PC-3 (cell line): ENCODE results near the gene PCYT2. TPM values are rescaled to one million over a fixed set of nuclear protein-coding genes. Genes with fewer than 3 reads are reported as not detected.
A peak's percentile ranks its signal among the peaks of the same experiment; 100 is the strongest.

ENCODE experiments used
- ATAC-seq: fragments of 200-7000 bp; cut with Tn5 transposase; 2 replicates; pipeline ENCODE4 v1.9.1; 2020; ENCODE audit warnings: mild to moderate bottlenecking, moderate library complexity
- BruUV-seq: library from RNA; stranded (reverse); fragments of 400-500 nt; replicated peaks from 2 replicates; lab custom pipeline; 2021; lab: Mats Ljungman, UMichigan
- CTCF ChIA-PET: fragments of 300-600 bp; sonication (Branson Sonifier 250); formaldehyde crosslinking; loops from one replicate; lab custom pipeline; 2022; ENCODE audit warnings: antibody characterized with exemption; lab: Charles Lee
- POLR2A ChIA-PET: fragments of 300-600 bp; sonication (Branson Sonifier 250); formaldehyde crosslinking; loops from one replicate; lab custom pipeline; 2022; ENCODE audit warnings: antibody characterized with exemption; ENCODE audit not compliant: unreplicated experiment; lab: Charles Lee
- DNase-seq: peaks from one replicate; pipeline ENCODE4 v3.0.0-alpha.2; 2015
- H2AFZ ChIP-seq: fragments of 300-600 bp; sonication (generic); 2 replicates; pipeline ENCODE4 v1.6.0; 2016; ENCODE audit warnings: antibody characterized with exemption, low read length
- H3F3A ChIP-seq: fragments of 300-600 bp; sonication (generic); one replicate; pipeline ENCODE4 v1.6.0; 2017; ENCODE audit warnings: antibody characterized with exemption, low read length, control low read depth, mild to moderate bottlenecking; ENCODE audit not compliant: unreplicated experiment
- H3K27ac ChIP-seq: fragments of 300-600 bp; sonication (generic); 2 replicates; pipeline ENCODE4 v1.5.1; 2016; ENCODE audit warnings: mild to moderate bottlenecking, low read length
- H3K27me3 ChIP-seq: fragments of 300-600 bp; sonication (generic); 2 replicates; pipeline ENCODE4 v1.6.1; 2016; ENCODE audit warnings: low read length, mixed read lengths
- H3K36me3 ChIP-seq: fragments of 300-600 bp; sonication (generic); 2 replicates; pipeline ENCODE4 v1.6.1; 2016; ENCODE audit warnings: low read depth, mixed run types, low read length, mixed read lengths
- H3K4me1 ChIP-seq: fragments of 300-600 bp; sonication (generic); 2 replicates; pipeline ENCODE4 v1.5.1; 2016; ENCODE audit warnings: low read length; ENCODE audit not compliant: insufficient read depth
- H3K4me2 ChIP-seq: fragments of 300-600 bp; sonication (generic); 2 replicates; pipeline ENCODE4 v1.6.0; 2016; ENCODE audit warnings: low read length
- H3K4me3 ChIP-seq: fragments of 300-600 bp; sonication (generic); 2 replicates; pipeline ENCODE4 v1.5.1; 2016; ENCODE audit warnings: mild to moderate bottlenecking, low read length, mixed read lengths
- H3K79me2 ChIP-seq: fragments of 300-600 bp; sonication (generic); 2 replicates; pipeline ENCODE4 v1.6.1; 2017; ENCODE audit warnings: low read length, mixed read lengths
- H3K9ac ChIP-seq: fragments of 300-600 bp; sonication (generic); 2 replicates; pipeline ENCODE4 v1.6.0; 2016; ENCODE audit warnings: mild to moderate bottlenecking, low read length
- H3K9me2 ChIP-seq: fragments of 300-600 bp; sonication (generic); replicated peaks from 2 replicates; pipeline ENCODE4 v1.6.1; 2016; ENCODE audit warnings: mixed run types, low read length, mixed read lengths
- H3K9me3 ChIP-seq: fragments of 300-600 bp; sonication (generic); 2 replicates; pipeline ENCODE4 v1.6.1; 2016; ENCODE audit warnings: low read length, mixed read lengths
- H4K20me1 ChIP-seq: fragments of 300-600 bp; sonication (generic); 2 replicates; pipeline ENCODE4 v1.6.1; 2016; ENCODE audit warnings: low read length, mixed read lengths
- EZH2 ChIP-seq: fragments of 300-600 bp; sonication (generic); IDR thresholded peaks from one replicate; pipeline ENCODE4 v1.6.1; 2017; ENCODE audit warnings: antibody characterized with exemption, mild to moderate bottlenecking, low read length; ENCODE audit not compliant: unreplicated experiment
- EZH2phosphoT487 ChIP-seq: fragments of 300-600 bp; sonication (generic); IDR thresholded peaks from 2 replicates; pipeline ENCODE4 v1.6.1; 2018; ENCODE audit warnings: mild to moderate bottlenecking, antibody characterized with exemption, low read length, borderline replicate concordance
- intact Hi-C: fragments of 100-400 bp; cut with micrococcal nuclease; formaldehyde crosslinking; loops from 2 replicates; pipeline ENCODE4 v1.9.0; 2023
- total RNA-seq: library from RNA; depleted of rRNA; stranded (reverse); fragments of >200 nt; gene quantifications from 2 replicates; pipeline ENCODE4 v1.2.3, GENCODE V29; 2014
- TF ChIP-seq, protein P1 (sequence below): fragments of 300-600 bp; sonication (generic); conservative IDR thresholded peaks from 2 replicates; pipeline ENCODE4 v1.5.1; 2017; ENCODE audit warnings: antibody characterized with exemption, low read depth, mild to moderate bottlenecking, low read length

PCYT2 gene
- total RNA-seq, 1 experiment from 2014 or later: 33.3 TPM

DNA sequence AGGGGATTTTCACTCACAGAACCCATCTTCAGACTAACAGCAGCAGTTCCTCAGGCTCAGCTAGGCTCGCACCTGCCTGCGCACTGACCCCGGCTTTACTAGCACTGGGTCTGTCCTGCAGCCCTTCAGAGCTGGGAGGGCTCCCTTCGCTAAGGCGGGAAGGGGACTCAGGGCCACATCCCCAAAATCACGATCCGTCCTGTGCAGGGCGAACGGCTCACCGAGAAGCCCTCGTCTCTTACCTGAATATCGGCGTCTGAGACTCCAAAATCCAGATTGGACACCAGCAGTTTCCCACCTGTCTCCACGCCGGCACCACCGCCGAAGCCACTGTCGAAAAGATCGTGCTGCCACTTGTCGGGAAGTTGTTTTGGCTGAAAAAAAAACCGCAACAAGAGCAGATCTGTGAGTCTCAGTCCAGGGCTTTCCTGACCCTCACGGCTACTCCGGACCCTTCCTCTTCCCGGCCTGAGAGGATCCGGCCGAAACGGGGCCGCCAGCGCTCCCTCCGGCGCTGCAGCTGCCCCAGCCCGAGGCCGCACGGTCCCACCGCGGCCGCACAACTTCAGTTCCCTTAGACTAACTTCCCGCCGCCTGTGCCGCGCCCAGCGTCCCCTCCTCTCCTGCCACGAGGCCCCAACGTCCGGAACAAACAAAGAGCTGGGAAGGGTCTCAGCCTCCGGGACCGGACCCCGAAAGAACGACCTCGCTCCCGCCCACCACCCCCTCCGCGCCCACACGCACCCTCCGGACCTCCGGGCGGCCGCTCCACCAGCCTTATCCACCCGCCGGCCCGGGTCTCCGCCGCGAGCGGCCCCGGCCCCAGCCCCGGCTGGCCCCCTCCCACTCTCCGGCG, 20.5 kb downstream of the PCYT2 start:
- Histone ChIP-seq H3K36me3 (peaks cover 50% of the 10 kb centered on the region), H3K27me3 (no peaks in the 10 kb centered on the region), H3K27ac (peak overlapping the region; percentile 58), H3K9me2 (no peaks in the 10 kb centered on the region), H4K20me1 (peaks cover 25% of the 10 kb centered on the region), H3K4me3 (peak overlapping the region; percentile 99), H3K79me2 (peaks cover 79% of the 10 kb centered on the region), H3K4me2 (peak overlapping the region; percentile 100), H3K9ac (peak overlapping the region; percentile 98), H3K4me1 (peaks cover 40% of the 10 kb centered on the region), H3K9me3 (no peaks in the 10 kb centered on the region), H2AFZ (no peak overlapping the region), H3F3A (peaks cover 12% of the 10 kb centered on the region)
- DNase-seq (no peak), ATAC-seq (no peak)
- TF ChIP-seq EZH2phosphoT487 (no peak), EZH2 (no peak)
- TF ChIP-seq, protein P1, sequence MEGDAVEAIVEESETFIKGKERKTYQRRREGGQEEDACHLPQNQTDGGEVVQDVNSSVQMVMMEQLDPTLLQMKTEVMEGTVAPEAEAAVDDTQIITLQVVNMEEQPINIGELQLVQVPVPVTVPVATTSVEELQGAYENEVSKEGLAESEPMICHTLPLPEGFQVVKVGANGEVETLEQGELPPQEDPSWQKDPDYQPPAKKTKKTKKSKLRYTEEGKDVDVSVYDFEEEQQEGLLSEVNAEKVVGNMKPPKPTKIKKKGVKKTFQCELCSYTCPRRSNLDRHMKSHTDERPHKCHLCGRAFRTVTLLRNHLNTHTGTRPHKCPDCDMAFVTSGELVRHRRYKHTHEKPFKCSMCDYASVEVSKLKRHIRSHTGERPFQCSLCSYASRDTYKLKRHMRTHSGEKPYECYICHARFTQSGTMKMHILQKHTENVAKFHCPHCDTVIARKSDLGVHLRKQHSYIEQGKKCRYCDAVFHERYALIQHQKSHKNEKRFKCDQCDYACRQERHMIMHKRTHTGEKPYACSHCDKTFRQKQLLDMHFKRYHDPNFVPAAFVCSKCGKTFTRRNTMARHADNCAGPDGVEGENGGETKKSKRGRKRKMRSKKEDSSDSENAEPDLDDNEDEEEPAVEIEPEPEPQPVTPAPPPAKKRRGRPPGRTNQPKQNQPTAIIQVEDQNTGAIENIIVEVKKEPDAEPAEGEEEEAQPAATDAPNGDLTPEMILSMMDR: no peak
- CTCF ChIA-PET: no interaction called here
- POLR2A ChIA-PET: no interaction called here
- TSS peak; percentile 39 for BruUV-seq
- intact Hi-C loops: loop anchor here (1.0 kb wide), 1 partner anchor 21 kb away; the partner anchor contains the start of gene PCYT2

DNA sequence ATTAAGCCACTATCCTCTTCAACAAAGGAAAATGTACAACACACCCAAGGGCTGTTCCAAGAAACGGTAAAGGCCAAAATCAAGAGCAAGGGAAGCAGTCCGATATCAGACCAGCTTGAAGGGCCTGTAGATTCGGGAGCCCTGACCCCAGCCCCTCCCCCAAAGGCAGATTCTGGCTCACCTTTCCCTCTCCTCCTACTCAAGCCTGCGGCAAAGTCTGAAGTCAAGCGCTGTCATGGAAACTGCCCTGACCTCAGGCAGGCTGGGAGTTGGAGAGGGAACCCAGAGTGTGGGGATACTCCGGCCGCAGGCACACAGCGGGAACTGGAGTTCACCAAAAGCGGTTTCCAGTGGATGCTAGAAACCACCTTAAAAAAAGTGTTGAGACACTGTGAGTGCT, 21.6 kb downstream of the PCYT2 start:
- ChIA-PET POLR2A (no interaction called here), CTCF (interaction anchor here (0.7 kb wide), 1 partner anchor 19 kb away, joined by 3 read pairs; no protein-coding TSS in a partner anchor)
- peak overlapping the region; percentile 100 for H3K4me2 ChIP-seq
- H3K4me3 ChIP-seq: peak overlapping the region; percentile 99
- peak overlapping the region; percentile 58; the same call in 1 of the 2 replicates for H3K27ac ChIP-seq
- no TSS peak for BruUV-seq
- peaks cover 45% of the 10 kb centered on the region for H3K4me1 ChIP-seq
- H3K36me3 ChIP-seq: peaks cover 55% of the 10 kb centered on the region
- H3K9me2 ChIP-seq: no peaks in the 10 kb centered on the region
- H4K20me1 ChIP-seq: peaks cover 30% of the 10 kb centered on the region
- DNase-seq: no peak
- peaks cover 12% of the 10 kb centered on the region for H3F3A ChIP-seq
- intact Hi-C loops: no loop called here
- no peak overlapping the region for H2AFZ ChIP-seq
- H3K27me3 ChIP-seq: no peaks in the 10 kb centered on the region
- H3K9ac ChIP-seq: peak overlapping the region; percentile 98
- no peak for TF ChIP-seq EZH2
- TF ChIP-seq, protein P1: no peak
- ATAC-seq: no peak
- H3K9me3 ChIP-seq: no peaks in the 10 kb centered on the region
- H3K79me2 ChIP-seq: peaks cover 82% of the 10 kb centered on the region
